HepG2 (cell line): ENCODE data around the gene BAHCC1. TPM values are rescaled to one million over a fixed set of nuclear protein-coding genes. Genes with fewer than 3 reads are reported as not detected.

Source experiments
- FOXK1 ChIP-seq: sonication (generic); formaldehyde crosslinking; IDR thresholded peaks from 2 replicates; pipeline ENCODE4 v1.4.0; 2020; ENCODE audit warnings: low read depth, missing genetic modification reagents, borderline replicate concordance
- GABPB1 ChIP-seq: IDR thresholded peaks from 2 replicates; pipeline ENCODE4 v1.6.1; 2016; ENCODE audit warnings: mild to moderate bottlenecking, missing genetic modification reagents, moderate library complexity, missing compliant biosample characterization
- HDAC2 ChIP-seq: sonication (generic); formaldehyde crosslinking; IDR thresholded peaks from 2 replicates; pipeline ENCODE4 v1.4.0; 2020; ENCODE audit warnings: missing genetic modification reagents
- KLF11 ChIP-seq: IDR thresholded peaks from 2 replicates; pipeline ENCODE4 v1.6.1; 2016; ENCODE audit warnings: missing compliant biosample characterization
- KLF6 ChIP-seq: IDR thresholded peaks from 2 replicates; pipeline ENCODE4 v1.8.0; 2016; ENCODE audit warnings: missing biosample characterization, missing genetic modification reagents
- RBFOX2 ChIP-seq: fragments of 200-400 bp; formaldehyde crosslinking; IDR thresholded peaks from 2 replicates; pipeline ENCODE4 v1.6.1; 2017; ENCODE audit warnings: low read depth, mild to moderate bottlenecking, low read length
- SMYD3 ChIP-seq: sonication (generic); formaldehyde crosslinking; IDR thresholded peaks from 2 replicates; pipeline ENCODE4 v1.8.1; 2023; ENCODE audit warnings: mild to moderate bottlenecking, missing genetic modification reagents
- TARDBP ChIP-seq: sonication (generic); formaldehyde crosslinking; IDR thresholded peaks from 2 replicates; pipeline ENCODE4 v1.8.0; 2022; ENCODE audit warnings: mild to moderate bottlenecking, missing genetic modification reagents
- TERF1 ChIP-seq: sonication (generic); formaldehyde crosslinking; IDR thresholded peaks from 2 replicates; pipeline ENCODE4 v1.8.0; 2022; ENCODE audit warnings: mild to moderate bottlenecking, missing genetic modification reagents, moderate library complexity
- ZBTB4 ChIP-seq: sonication (generic); formaldehyde crosslinking; IDR thresholded peaks from 2 replicates; pipeline ENCODE4 v1.4.0; 2020; ENCODE audit warnings: missing genetic modification reagents, mild to moderate bottlenecking, borderline replicate concordance
- ZFX ChIP-seq: sonication (generic); formaldehyde crosslinking; IDR thresholded peaks from 2 replicates; pipeline ENCODE4 v1.4.0; 2020; ENCODE audit warnings: mild to moderate bottlenecking, low read depth, missing genetic modification reagents, moderate library complexity
- ZNF205 ChIP-seq: IDR thresholded peaks from 2 replicates; pipeline ENCODE4 v1.6.1; 2018; ENCODE audit warnings: missing biosample characterization, missing genetic modification reagents
- ZNF274 ChIP-seq: sonication (generic); formaldehyde crosslinking; IDR thresholded peaks from 2 replicates; pipeline ENCODE4 v1.5.1; 2020; ENCODE audit warnings: mild to moderate bottlenecking, missing genetic modification reagents
- ZNF350 ChIP-seq: sonication (generic); formaldehyde crosslinking; IDR thresholded peaks from 2 replicates; pipeline ENCODE4 v1.4.0; 2020; ENCODE audit warnings: mild to moderate bottlenecking, low read depth, missing genetic modification reagents, borderline replicate concordance
- ZNF572 ChIP-seq: sonication (generic); formaldehyde crosslinking; IDR thresholded peaks from 2 replicates; pipeline ENCODE4 v1.5.1; 2020; ENCODE audit warnings: mild to moderate bottlenecking, missing genetic modification reagents
- ZNF772 ChIP-seq: sonication (generic); formaldehyde crosslinking; IDR thresholded peaks from 2 replicates; pipeline ENCODE4 v1.5.0; 2020; ENCODE audit warnings: mild to moderate bottlenecking, missing genetic modification reagents
- ZNF816 ChIP-seq: sonication (generic); formaldehyde crosslinking; IDR thresholded peaks from 2 replicates; pipeline ENCODE4 v1.8.0; 2022; ENCODE audit warnings: missing genetic modification reagents, mild to moderate bottlenecking, borderline replicate concordance
- ZSCAN9 ChIP-seq: IDR thresholded peaks from 2 replicates; pipeline ENCODE4 v1.6.1; 2016; ENCODE audit warnings: borderline replicate concordance
- polyA plus RNA-seq, 8 experiments: library from polyadenylated mRNA; depleted of rRNA in 3 of 8; stranded (reverse) in 7 of 8; unstranded in 1 of 8; fragments of >200 nt; fragmentation: Illumina TruSeq in 4 of 8; extraction: Trizol in 4 of 8; gene quantifications; 2 replicates each; pipeline versions ENCODE4 v1.2.1 to v1.2.3, GENCODE V29; 2011 to 2016; ENCODE audit warnings: low read depth in 4 of 8, missing spikeins in 1 of 8, mixed read lengths in 1 of 8; ENCODE audit not compliant: insufficient read depth in 1 of 8
- total RNA-seq, 5 experiments: library from RNA; depleted of rRNA; stranded (reverse); fragments of >200 nt; fragmentation: Illumina TruSeq; extraction: Trizol; gene quantifications; 2 replicates each; pipeline ENCODE4 v1.2.3, GENCODE V29; 2016; ENCODE audit warnings: low read depth in 1 of 5
- TF ChIP-seq, protein P1 (sequence below): sonication (generic); formaldehyde crosslinking; IDR thresholded peaks from 2 replicates; pipeline ENCODE4 v1.5.0; 2020; ENCODE audit warnings: missing genetic modification reagents
- TF ChIP-seq, protein P2 (sequence below): IDR thresholded peaks from 2 replicates; pipeline ENCODE4 v1.6.1; 2016; ENCODE audit warnings: missing compliant biosample characterization, missing genetic modification reagents, borderline replicate concordance
- TF ChIP-seq, protein P3 (sequence below): IDR thresholded peaks from 2 replicates; pipeline ENCODE4 v1.6.1; 2016; ENCODE audit warnings: low read depth, borderline replicate concordance

The BAHCC1 gene
- total and polyA plus RNA-seq, 2 of the 13 experiments (the other 11 are each of a cell fraction or from before 2014, with no cell fraction given), result 1.4 to 1.7 TPM

DNA sequence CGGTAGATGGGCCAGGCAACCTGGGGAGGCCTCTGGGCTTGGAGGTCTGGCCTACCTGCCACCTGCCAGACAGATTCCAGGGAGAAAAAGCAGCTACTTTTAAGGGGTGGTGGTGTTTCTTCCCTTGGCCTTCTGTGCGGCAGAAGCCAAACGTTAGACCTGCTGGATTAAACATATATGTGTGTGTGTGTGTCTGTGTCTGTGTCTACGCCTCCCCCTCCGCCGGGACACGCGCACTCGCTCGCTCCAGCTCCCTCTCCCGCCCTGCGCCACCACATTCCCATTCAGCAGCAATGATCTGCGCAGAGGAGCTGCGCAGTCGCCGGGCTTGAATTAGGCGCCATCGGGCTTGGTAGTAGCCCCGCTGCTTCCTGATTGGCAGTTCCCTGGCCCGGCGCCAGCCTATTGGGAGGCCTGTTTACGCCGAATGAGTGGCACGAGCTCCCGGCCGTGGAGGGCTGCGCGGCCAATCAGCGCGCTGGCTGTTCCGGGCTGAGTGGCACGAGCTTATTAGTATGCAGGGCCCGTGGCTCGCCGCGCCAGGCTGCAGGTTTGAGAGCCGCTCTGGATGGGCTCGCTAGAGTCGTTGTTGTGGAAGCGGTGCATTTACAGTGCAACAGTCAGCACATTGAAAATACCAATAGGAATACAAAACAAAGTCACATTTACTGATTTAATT is at the start of gene BAHCC1 (continued):
- TF ChIP-seq, protein P1, sequence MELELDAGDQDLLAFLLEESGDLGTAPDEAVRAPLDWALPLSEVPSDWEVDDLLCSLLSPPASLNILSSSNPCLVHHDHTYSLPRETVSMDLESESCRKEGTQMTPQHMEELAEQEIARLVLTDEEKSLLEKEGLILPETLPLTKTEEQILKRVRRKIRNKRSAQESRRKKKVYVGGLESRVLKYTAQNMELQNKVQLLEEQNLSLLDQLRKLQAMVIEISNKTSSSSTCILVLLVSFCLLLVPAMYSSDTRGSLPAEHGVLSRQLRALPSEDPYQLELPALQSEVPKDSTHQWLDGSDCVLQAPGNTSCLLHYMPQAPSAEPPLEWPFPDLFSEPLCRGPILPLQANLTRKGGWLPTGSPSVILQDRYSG, result no peak
- TF ChIP-seq ZNF816 (CRISPR knock-in tag) (peak; percentile 17; the same call in 1 of the 2 replicates), FOXK1 (CRISPR knock-in tag) (peak; percentile 98), RBFOX2 (peak; percentile 89), ZNF350 (CRISPR knock-in tag) (peak; percentile 55; the same call in 1 of the 2 replicates), ZFX (CRISPR knock-in tag) (peak; percentile 75), TARDBP (peak; percentile 82), KLF11 (CRISPR knock-in tag) (0 out of 2 replicates have a peak, but pooled peaks have one; percentile 72), ZSCAN9 (CRISPR knock-in tag) (peak; percentile 60), ZNF274 (CRISPR knock-in tag) (peak; percentile 86; the same call in 1 of the 2 replicates), GABPB1 (peak; percentile 77; the same call in 1 of the 2 replicates), ZNF205 (peak; percentile 73; the same call in 1 of the 2 replicates), ZBTB4 (CRISPR knock-in tag) (no peak), TERF1 (CRISPR knock-in tag) (no peak), KLF6 (CRISPR knock-in tag) (0 out of 2 replicates have a peak, but pooled peaks have one; percentile 61), ZNF772 (CRISPR knock-in tag) (0 out of 2 replicates have a peak, but pooled peaks have one; percentile 37), HDAC2 (CRISPR knock-in tag) (peak; percentile 81), SMYD3 (CRISPR knock-in tag) (peak; percentile 90; the same call in 1 of the 2 replicates), ZNF572 (CRISPR knock-in tag) (no peak)
- TF ChIP-seq, protein P2, sequence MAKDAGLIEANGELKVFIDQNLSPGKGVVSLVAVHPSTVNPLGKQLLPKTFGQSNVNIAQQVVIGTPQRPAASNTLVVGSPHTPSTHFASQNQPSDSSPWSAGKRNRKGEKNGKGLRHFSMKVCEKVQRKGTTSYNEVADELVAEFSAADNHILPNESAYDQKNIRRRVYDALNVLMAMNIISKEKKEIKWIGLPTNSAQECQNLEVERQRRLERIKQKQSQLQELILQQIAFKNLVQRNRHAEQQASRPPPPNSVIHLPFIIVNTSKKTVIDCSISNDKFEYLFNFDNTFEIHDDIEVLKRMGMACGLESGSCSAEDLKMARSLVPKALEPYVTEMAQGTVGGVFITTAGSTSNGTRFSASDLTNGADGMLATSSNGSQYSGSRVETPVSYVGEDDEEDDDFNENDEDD (CRISPR knock-in tag), result peak; percentile 99
- TF ChIP-seq, protein P3, sequence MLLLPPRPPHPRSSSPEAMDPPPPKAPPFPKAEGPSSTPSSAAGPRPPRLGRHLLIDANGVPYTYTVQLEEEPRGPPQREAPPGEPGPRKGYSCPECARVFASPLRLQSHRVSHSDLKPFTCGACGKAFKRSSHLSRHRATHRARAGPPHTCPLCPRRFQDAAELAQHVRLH (CRISPR knock-in tag), result peak; percentile 90
